Loucy (cell line): ENCODE results near the gene STAT5B.

ENCODE experiments used
- EZH2phosphoT487 ChIP-seq: fragments of 200-600 bp; IDR thresholded peaks from 2 replicates; pipeline ENCODE4 v1.6.1; 2018; ENCODE audit warnings: antibody characterized with exemption, mild to moderate bottlenecking, moderate library complexity, borderline replicate concordance
- TF ChIP-seq, protein P1 (sequence below): fragments of 200-600 bp; sonication (generic); conservative IDR thresholded peaks from 2 replicates; pipeline ENCODE4 v1.5.1; 2014; ENCODE audit warnings: mild to moderate bottlenecking, antibody characterized with exemption, low read length

DNA sequence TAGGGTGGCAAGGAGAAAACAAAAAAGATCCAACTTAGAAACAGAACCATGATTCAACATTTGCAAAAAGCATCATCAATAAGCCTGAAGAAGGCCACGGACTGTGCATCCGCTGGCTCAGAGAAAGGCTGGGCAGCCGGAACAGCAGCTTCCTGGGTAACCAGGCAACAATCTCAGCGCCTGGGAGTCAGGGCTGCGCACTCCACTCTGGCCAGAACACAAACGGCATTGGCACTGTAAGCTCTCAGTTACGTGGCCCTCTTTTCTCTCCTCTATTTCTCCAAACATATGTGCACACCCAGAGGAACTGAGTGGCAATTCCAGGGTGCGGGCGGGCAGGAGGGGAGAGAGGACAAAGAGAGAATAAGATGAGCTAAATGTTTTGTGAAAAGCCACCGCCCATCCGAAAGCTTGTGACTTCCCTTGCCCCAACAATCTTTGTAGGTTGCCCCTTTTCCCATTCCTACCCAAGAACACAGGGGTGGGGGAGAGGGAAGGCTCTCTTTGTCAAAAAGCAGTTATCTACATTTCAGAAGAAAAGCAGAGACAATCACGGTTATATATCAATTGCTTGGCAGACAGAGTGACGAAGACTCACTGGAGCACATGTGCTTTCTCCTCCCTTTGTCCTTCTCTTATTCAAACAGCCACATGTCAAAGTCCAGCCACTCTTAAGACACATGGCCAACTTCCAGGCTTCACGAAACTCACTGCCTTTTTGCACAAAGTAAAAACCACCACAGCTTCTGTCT, 75.3 kb downstream of the STAT5B start:
- TF ChIP-seq, protein P1, sequence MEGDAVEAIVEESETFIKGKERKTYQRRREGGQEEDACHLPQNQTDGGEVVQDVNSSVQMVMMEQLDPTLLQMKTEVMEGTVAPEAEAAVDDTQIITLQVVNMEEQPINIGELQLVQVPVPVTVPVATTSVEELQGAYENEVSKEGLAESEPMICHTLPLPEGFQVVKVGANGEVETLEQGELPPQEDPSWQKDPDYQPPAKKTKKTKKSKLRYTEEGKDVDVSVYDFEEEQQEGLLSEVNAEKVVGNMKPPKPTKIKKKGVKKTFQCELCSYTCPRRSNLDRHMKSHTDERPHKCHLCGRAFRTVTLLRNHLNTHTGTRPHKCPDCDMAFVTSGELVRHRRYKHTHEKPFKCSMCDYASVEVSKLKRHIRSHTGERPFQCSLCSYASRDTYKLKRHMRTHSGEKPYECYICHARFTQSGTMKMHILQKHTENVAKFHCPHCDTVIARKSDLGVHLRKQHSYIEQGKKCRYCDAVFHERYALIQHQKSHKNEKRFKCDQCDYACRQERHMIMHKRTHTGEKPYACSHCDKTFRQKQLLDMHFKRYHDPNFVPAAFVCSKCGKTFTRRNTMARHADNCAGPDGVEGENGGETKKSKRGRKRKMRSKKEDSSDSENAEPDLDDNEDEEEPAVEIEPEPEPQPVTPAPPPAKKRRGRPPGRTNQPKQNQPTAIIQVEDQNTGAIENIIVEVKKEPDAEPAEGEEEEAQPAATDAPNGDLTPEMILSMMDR, result no peak
- no peak for TF ChIP-seq EZH2phosphoT487
